Endothelial cell of umbilical vein (primary cell): ENCODE measurements around the gene LYRM1. TPM values are rescaled to one million over a fixed set of nuclear protein-coding genes. Genes with fewer than 3 reads are reported as not detected.

Experiments
- BruUV-seq: library from RNA; stranded (reverse); fragments of 400-500 nt; replicated peaks from 2 replicates; lab custom pipeline; 2021; lab: Mats Ljungman, UMichigan
- CTCF ChIA-PET: fragments of 300-600, 350-600 bp; sonication (Branson Sonifier 250); formaldehyde crosslinking; loops from one replicate; lab custom pipeline; 2021; ENCODE audit warnings: antibody characterized with exemption, inconsistent platforms; lab: Charles Lee
- POLR2A ChIA-PET: fragments of 300-600, 350-600 bp; sonication (Branson Sonifier 250); formaldehyde crosslinking; loops from one replicate; lab custom pipeline; 2021; ENCODE audit warnings: antibody characterized with exemption, inconsistent platforms; lab: Charles Lee
- DNase-seq: peaks from one replicate; pipeline ENCODE4 v3.0.0-alpha.2; 2011; ENCODE audit warnings: low read depth, low spot score
- FAIRE-seq: peaks from 2 replicates; lab custom pipeline; 2011; peaks lifted over from hg19 to GRCh38; lab: Jason Lieb, UNC
- H2AFZ ChIP-seq: 2 replicates; pipeline ENCODE4 v1.6.0; 2012; ENCODE audit warnings: low read depth, low read length, control low read depth, inconsistent platforms
- H3K27ac ChIP-seq: 2 replicates; pipeline ENCODE4 v1.5.1; 2011; ENCODE audit warnings: low read depth, mild to moderate bottlenecking, control low read depth, low read length, moderate library complexity; ENCODE audit not compliant: insufficient read depth
- H3K27me3 ChIP-seq, 2 experiments: 2 replicates each; pipeline versions ENCODE4 v1.6.0 to v1.6.1; 2011; ENCODE audit warnings: low read length in 2 of 2, mixed read lengths in 1 of 2; ENCODE audit not compliant: control insufficient read depth in 2 of 2, insufficient read depth in 2 of 2
- H3K36me3 ChIP-seq, 2 experiments: 2 replicates in 1 of 2; 3 replicates in 1 of 2; pipeline ENCODE4 v1.5.1; 2011; ENCODE audit warnings: low read length in 2 of 2, mild to moderate bottlenecking in 1 of 2, moderate library complexity in 1 of 2; ENCODE audit not compliant: control insufficient read depth in 2 of 2, insufficient read depth in 2 of 2; ENCODE audit errors: extremely low read depth in 1 of 2
- H3K4me1 ChIP-seq: 3 replicates; pipeline ENCODE4 v1.5.1; 2011; ENCODE audit warnings: mild to moderate bottlenecking, low read length; ENCODE audit not compliant: control insufficient read depth, insufficient read depth; ENCODE audit errors: extremely low read depth
- H3K4me2 ChIP-seq: 2 replicates; pipeline ENCODE4 v1.6.1; 2011; ENCODE audit warnings: low read length, control low read depth, mixed read lengths; ENCODE audit not compliant: insufficient read depth
- H3K4me3 ChIP-seq, 3 experiments: fragments of 200-600 bp in 1 of 3; sonication (generic), shearing (Covaris generic) in 1 of 3; replicated peaks in 1 of 3; 2 replicates each; pipeline ENCODE4 v1.5.1; 2011 to 2016; ENCODE audit warnings: control low read depth in 3 of 3, low read length in 3 of 3, mild to moderate bottlenecking in 2 of 3, inconsistent platforms in 1 of 3, low read depth in 1 of 3, moderate library complexity in 1 of 3; ENCODE audit not compliant: insufficient read depth in 1 of 3
- H3K79me2 ChIP-seq: 2 replicates; pipeline ENCODE4 v1.6.0; 2012; ENCODE audit warnings: low read length, inconsistent platforms; ENCODE audit not compliant: control insufficient read depth, insufficient read depth
- H3K9ac ChIP-seq: replicated peaks from 2 replicates; pipeline ENCODE3; 2011; ENCODE audit warnings: low read length, control low read depth; ENCODE audit not compliant: insufficient read depth; ENCODE audit errors: extremely low read depth
- H3K9me1 ChIP-seq: replicated peaks from 3 replicates; pipeline ENCODE4 v1.6.0; 2011; ENCODE audit warnings: mild to moderate bottlenecking, low read length; ENCODE audit not compliant: control insufficient read depth, insufficient read depth; ENCODE audit errors: extremely low read depth
- H3K9me3 ChIP-seq: replicated peaks from 2 replicates; pipeline ENCODE4 v1.5.1; 2012; ENCODE audit warnings: low read length, inconsistent platforms; ENCODE audit not compliant: control insufficient read depth, insufficient read depth
- H4K20me1 ChIP-seq: replicated peaks from 2 replicates; pipeline ENCODE3; 2011; ENCODE audit warnings: mild to moderate bottlenecking, low read length; ENCODE audit not compliant: control insufficient read depth, insufficient read depth; ENCODE audit errors: extremely low read depth
- EZH2 ChIP-seq: IDR thresholded peaks from 2 replicates; pipeline ENCODE4 v1.6.1; 2012; ENCODE audit warnings: borderline replicate concordance, low read depth, mild to moderate bottlenecking, moderate library complexity, low read length, inconsistent platforms; ENCODE audit not compliant: severe bottlenecking
- FOS ChIP-seq: IDR thresholded peaks from 2 replicates; pipeline ENCODE4 v1.6.1; 2011; ENCODE audit warnings: mild to moderate bottlenecking, low read length, moderate library complexity, borderline replicate concordance; ENCODE audit not compliant: insufficient read depth
- GATA2 ChIP-seq: IDR thresholded peaks from 2 replicates; pipeline ENCODE4 v1.7.0; 2011; ENCODE audit warnings: low read depth, mild to moderate bottlenecking, moderate library complexity, mixed read lengths, low read length; ENCODE audit not compliant: insufficient read length, insufficient read depth
- JUN ChIP-seq: IDR thresholded peaks from 2 replicates; pipeline ENCODE4 v1.6.1; 2011; ENCODE audit warnings: borderline replicate concordance, low read depth; ENCODE audit not compliant: insufficient read length, insufficient read depth
- MYC ChIP-seq: IDR thresholded peaks from one replicate; pipeline ENCODE4 v1.6.1; 2011; ENCODE audit warnings: mild to moderate bottlenecking, low read depth, low read length
- POLR2A ChIP-seq: IDR thresholded peaks from 2 replicates; pipeline ENCODE4 v1.6.1; 2012; ENCODE audit warnings: low read depth, mild to moderate bottlenecking, control low read depth, low read length
- POLR2AphosphoS5 ChIP-seq: IDR thresholded peaks from 2 replicates; pipeline ENCODE4 v1.6.1; 2012; ENCODE audit warnings: low read depth, mild to moderate bottlenecking, control low read depth, low read length, moderate library complexity; ENCODE audit not compliant: insufficient read depth
- dilution Hi-C: fragments of 300-500 bp; cut with MboI; formaldehyde crosslinking; loops from one replicate; pipeline ENCODE4 v1.15.0; 2019; ENCODE audit warnings: low sequenced_read_pairs; ENCODE audit not compliant: extremely low pct_ligation_motif_present
- intact Hi-C: fragments of 100-400 bp; cut with micrococcal nuclease; formaldehyde crosslinking; loops from one replicate; pipeline ENCODE4 v1.10.0; 2022
- polyA plus RNA-seq, 4 experiments: library from polyadenylated mRNA; depleted of rRNA in 3 of 4; stranded (reverse) in 3 of 4; unstranded in 1 of 4; fragments of >200 nt; gene quantifications; 2 replicates each; pipeline versions ENCODE4 v1.2.1 to v1.2.3, GENCODE V29; 2011 to 2012; ENCODE audit warnings: missing spikeins in 1 of 4
- total RNA-seq: library from RNA; stranded (reverse); gene quantifications from 2 replicates; pipeline ENCODE4 v1.2.3, GENCODE V29; 2021
- TF ChIP-seq, protein P1 (sequence below): IDR thresholded peaks from 2 replicates; pipeline ENCODE4 v1.6.1; 2011; ENCODE audit not compliant: insufficient read depth, insufficient read length
- TF ChIP-seq, protein P2 (sequence below), 2 donors: IDR thresholded peaks; 1 replicate in 1 of 2; 2 replicates in 1 of 2; pipeline ENCODE4 v1.5.1; 2011; ENCODE audit warnings: low read length in 2 of 2, mild to moderate bottlenecking in 2 of 2, moderate library complexity in 2 of 2, control low read depth in 1 of 2, inconsistent platforms in 1 of 2, low read depth in 1 of 2; ENCODE audit not compliant: insufficient read depth in 1 of 2; ENCODE audit errors: extremely low read depth in 1 of 2

LYRM1 gene
- total and polyA plus RNA-seq, 2 donors (not counting 3 experiments of a cell fraction or from before 2014, with no cell fraction given), result 20.4 to 28.4 TPM

DNA sequence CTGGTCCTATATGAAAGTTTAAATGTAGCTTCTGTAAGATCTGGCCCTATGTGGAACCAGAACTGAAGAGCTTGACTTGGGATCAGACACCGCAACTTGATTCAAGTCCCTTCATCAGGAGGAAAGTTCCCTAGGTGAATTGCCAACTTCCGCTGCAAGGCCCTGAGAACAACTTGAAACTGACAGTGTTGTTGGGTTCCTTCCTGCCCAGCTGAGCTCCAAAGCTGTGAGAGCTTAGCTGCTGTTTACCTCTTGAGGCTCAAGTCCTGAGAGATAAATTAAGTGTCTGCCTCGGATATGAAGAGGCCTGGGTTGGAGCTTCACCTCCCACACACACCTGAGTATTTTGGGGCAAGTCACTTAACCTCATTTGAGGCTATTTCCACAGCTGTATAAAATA, 49.6 kb upstream of the LYRM1 start:
- Histone ChIP-seq H3K4me2 (no peak overlapping the region), H3K27me3 (no peaks in the 10 kb centered on the region), H3K9me3 (no peaks in the 10 kb centered on the region), H3K9me1 (no peaks in the 10 kb centered on the region), H3K27ac (peak overlapping the region; percentile 10), H2AFZ (no peak overlapping the region), H3K36me3 (peaks cover 4 to 8% of the 10 kb centered on the region in 2 experiments), H4K20me1 (no peaks in the 10 kb centered on the region), H3K4me1 (peaks cover 48% of the 10 kb centered on the region), H3K9ac (no peak overlapping the region), H3K4me3 (no peak overlapping the region), H3K79me2 (no peaks in the 10 kb centered on the region)
- FAIRE-seq, result peak; percentile 87
- intact Hi-C loops, result loop anchor here (1.0 to 5.0 kb wide), 9 partner anchors 49 to 449 kb away; partner anchors contain the start of genes CRYM, DCUN1D3 and LYRM1
- no TSS peak for BruUV-seq
- ChIA-PET POLR2A (interaction anchor here (1.2 to 2.6 kb wide), 2 partner anchors 49 to 54 kb away, joined by 5 to 15 read pairs; partner anchors contain the start of genes DCUN1D3 and LYRM1), CTCF (interaction anchor here (0.7 to 3.8 kb wide), 38 partner anchors 15 to 450 kb away, joined by 3 to 73 read pairs (median 4); partner anchors contain the start of genes DCUN1D3, ERI2, LDAF1 and LYRM1)
- TF ChIP-seq GATA2 (no peak), MYC (no peak), EZH2 (no peak), JUN (no peak), POLR2A (no peak), FOS (no peak), POLR2AphosphoS5 (no peak)
- TF ChIP-seq, protein P1, sequence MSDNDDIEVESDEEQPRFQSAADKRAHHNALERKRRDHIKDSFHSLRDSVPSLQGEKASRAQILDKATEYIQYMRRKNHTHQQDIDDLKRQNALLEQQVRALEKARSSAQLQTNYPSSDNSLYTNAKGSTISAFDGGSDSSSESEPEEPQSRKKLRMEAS, result no peak
- TF ChIP-seq, protein P2, sequence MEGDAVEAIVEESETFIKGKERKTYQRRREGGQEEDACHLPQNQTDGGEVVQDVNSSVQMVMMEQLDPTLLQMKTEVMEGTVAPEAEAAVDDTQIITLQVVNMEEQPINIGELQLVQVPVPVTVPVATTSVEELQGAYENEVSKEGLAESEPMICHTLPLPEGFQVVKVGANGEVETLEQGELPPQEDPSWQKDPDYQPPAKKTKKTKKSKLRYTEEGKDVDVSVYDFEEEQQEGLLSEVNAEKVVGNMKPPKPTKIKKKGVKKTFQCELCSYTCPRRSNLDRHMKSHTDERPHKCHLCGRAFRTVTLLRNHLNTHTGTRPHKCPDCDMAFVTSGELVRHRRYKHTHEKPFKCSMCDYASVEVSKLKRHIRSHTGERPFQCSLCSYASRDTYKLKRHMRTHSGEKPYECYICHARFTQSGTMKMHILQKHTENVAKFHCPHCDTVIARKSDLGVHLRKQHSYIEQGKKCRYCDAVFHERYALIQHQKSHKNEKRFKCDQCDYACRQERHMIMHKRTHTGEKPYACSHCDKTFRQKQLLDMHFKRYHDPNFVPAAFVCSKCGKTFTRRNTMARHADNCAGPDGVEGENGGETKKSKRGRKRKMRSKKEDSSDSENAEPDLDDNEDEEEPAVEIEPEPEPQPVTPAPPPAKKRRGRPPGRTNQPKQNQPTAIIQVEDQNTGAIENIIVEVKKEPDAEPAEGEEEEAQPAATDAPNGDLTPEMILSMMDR (IDR thresholded peaks at IDR 0.05; ENCODE audit: extremely low read depth in 1 of 2, insufficient read depth in 1 of 2, low read depth in 1 of 2, low read length in 2 of 2), result no peak
- dilution Hi-C loops, result no loop called here
- DNase-seq, result peak; percentile 56
